Ovary (tissue), 10 donors: ENCODE data around the gene ADGRV1. TPM values are rescaled to one million over a fixed set of nuclear protein-coding genes. Genes with fewer than 3 reads are reported as not detected.

Experiments used
- DNase-seq, 5 donors: peaks; one replicate each; pipeline ENCODE4 v3.0.0-alpha.2; 2019 to 2020
- H3K27ac ChIP-seq, 2 donors: fragments of 200-600 bp; one replicate each; pipeline versions ENCODE4 v1.5.1 to v1.8.0; 2019 to 2022
- H3K27me3 ChIP-seq: fragments of 200-600 bp; one replicate; pipeline ENCODE4 v1.8.0; 2022
- H3K36me3 ChIP-seq: fragments of 200-600 bp; sonication (generic); one replicate; pipeline ENCODE4 v1.5.1; 2019
- H3K4me1 ChIP-seq: one replicate; pipeline ENCODE4 v1.8.1; 2013; ENCODE audit warnings: mild to moderate bottlenecking, moderate library complexity; ENCODE audit not compliant: insufficient read depth
- H3K4me3 ChIP-seq: fragments of 200-600 bp; sonication (generic); one replicate; pipeline ENCODE4 v1.5.1; 2017
- H3K9me3 ChIP-seq, 2 donors: fragments of 200-600 bp in 1 of 2; sonication (generic) in 1 of 2; one replicate each; pipeline versions ENCODE4 v1.5.1 to v1.8.1; 2013 to 2019; ENCODE audit warnings: mild to moderate bottlenecking in 1 of 2, moderate library complexity in 1 of 2
- EP300 ChIP-seq: sonication (generic); formaldehyde crosslinking; IDR thresholded peaks from one replicate; pipeline ENCODE4 v1.6.1; 2017; ENCODE audit warnings: antibody characterized with exemption
- POLR2A ChIP-seq: fragments of 450-650 bp; IDR thresholded peaks from one replicate; pipeline ENCODE4 v1.6.1; 2017; ENCODE audit warnings: antibody characterized with exemption, mild to moderate bottlenecking, moderate library complexity
- WGBS, 3 donors: extraction: QIAGEN DNeasy Blood & Tissue Kit in 1 of 3; methylation state at CpG; one replicate each; pipeline versions ENCODE4 v1.1.5 to v1.1.7; 2013 to 2017; 5-methylcytosine and 5-hydroxymethylcytosine counted together
- intact Hi-C, 4 donors: fragments of 100-400 bp; cut with DNase I; formaldehyde crosslinking; loops; one replicate each; pipeline versions ENCODE4 v1.11.0 to v1.15.1; 2022 to 2023
- long read RNA-seq, 3 donors: library from polyadenylated mRNA in 2 of 3; unstranded in 2 of 3; transcript quantifications; one replicate each; pipeline ENCODE4 v2.0.0 and lab custom pipeline, GENCODE V29; 2021 to 2026
- polyA plus RNA-seq, 2 donors: library from polyadenylated mRNA; stranded (reverse); fragments of 200-250 nt in 1 of 2; fragments of 350-450 nt in 1 of 2; fragmentation: Illumina TruSeq in 1 of 2; extraction: RNeasy Lipid Tissue Mini Kit (QIAGEN cat#74804) in 1 of 2; gene quantifications; one replicate each; pipeline ENCODE4 v1.2.3, GENCODE V29; 2013 to 2014
- total RNA-seq, 7 donors: library from RNA; depleted of rRNA in 2 of 7; stranded (reverse); fragments of >200 nt in 2 of 7; fragmentation: NEBNext Ultra II Directional in 3 of 7; extraction: Animal tissue kit (Norgen Biotek cat#: 25700) in 3 of 7; gene quantifications; one replicate each; pipeline versions ENCODE4 v1.1.0 to v1.2.4, GENCODE V29; 2016 to 2023
- TF ChIP-seq, protein P1 (sequence below), 3 donors: fragments of 450-650 bp in 2 of 3; fragments of 200-600 bp in 1 of 3; IDR thresholded peaks; one replicate each; pipeline versions ENCODE4 v1.5.1 to v1.8.0; 2016 to 2022; ENCODE audit warnings: antibody characterized with exemption in 3 of 3, mild to moderate bottlenecking in 1 of 3
- donor health status: DM: no; HTN: no; CAD: no; lungs with moderate emphysema.
- donor health status: DM: no; HTN: no; CAD: no.
- donor health status: Bipolar disorder and iron deficiency.
- donor health status: DM: yes; HTN: yes; CAD: no.
- donor health status: DM: no; HTN: no; CAD: no.
- donor health status: DM: yes; HTN: yes; CAD: no.

Gene ADGRV1, protein sequence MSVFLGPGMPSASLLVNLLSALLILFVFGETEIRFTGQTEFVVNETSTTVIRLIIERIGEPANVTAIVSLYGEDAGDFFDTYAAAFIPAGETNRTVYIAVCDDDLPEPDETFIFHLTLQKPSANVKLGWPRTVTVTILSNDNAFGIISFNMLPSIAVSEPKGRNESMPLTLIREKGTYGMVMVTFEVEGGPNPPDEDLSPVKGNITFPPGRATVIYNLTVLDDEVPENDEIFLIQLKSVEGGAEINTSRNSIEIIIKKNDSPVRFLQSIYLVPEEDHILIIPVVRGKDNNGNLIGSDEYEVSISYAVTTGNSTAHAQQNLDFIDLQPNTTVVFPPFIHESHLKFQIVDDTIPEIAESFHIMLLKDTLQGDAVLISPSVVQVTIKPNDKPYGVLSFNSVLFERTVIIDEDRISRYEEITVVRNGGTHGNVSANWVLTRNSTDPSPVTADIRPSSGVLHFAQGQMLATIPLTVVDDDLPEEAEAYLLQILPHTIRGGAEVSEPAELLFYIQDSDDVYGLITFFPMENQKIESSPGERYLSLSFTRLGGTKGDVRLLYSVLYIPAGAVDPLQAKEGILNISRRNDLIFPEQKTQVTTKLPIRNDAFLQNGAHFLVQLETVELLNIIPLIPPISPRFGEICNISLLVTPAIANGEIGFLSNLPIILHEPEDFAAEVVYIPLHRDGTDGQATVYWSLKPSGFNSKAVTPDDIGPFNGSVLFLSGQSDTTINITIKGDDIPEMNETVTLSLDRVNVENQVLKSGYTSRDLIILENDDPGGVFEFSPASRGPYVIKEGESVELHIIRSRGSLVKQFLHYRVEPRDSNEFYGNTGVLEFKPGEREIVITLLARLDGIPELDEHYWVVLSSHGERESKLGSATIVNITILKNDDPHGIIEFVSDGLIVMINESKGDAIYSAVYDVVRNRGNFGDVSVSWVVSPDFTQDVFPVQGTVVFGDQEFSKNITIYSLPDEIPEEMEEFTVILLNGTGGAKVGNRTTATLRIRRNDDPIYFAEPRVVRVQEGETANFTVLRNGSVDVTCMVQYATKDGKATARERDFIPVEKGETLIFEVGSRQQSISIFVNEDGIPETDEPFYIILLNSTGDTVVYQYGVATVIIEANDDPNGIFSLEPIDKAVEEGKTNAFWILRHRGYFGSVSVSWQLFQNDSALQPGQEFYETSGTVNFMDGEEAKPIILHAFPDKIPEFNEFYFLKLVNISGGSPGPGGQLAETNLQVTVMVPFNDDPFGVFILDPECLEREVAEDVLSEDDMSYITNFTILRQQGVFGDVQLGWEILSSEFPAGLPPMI (N-terminal part only)
- total RNA-seq (1 to 10 TPM in 4 of 7 donors, under 1 TPM in 3; 0.74 to 2.3 (median 1.1) TPM), polyA plus RNA-seq (1 to 10 TPM in 1 of 2 donors, under 1 TPM in 1; 0.21 to 2.7 TPM)
- long read RNA-seq, donor 1 = 0 reads
- long read RNA-seq, donor 2, partial matches to known transcripts = 0 of 1 reads
- long read RNA-seq, donor 2, other reads (novel, unspliced or antisense) = 0 of 1 reads
- long read RNA-seq, donor 3 = 0 reads

DNA sequence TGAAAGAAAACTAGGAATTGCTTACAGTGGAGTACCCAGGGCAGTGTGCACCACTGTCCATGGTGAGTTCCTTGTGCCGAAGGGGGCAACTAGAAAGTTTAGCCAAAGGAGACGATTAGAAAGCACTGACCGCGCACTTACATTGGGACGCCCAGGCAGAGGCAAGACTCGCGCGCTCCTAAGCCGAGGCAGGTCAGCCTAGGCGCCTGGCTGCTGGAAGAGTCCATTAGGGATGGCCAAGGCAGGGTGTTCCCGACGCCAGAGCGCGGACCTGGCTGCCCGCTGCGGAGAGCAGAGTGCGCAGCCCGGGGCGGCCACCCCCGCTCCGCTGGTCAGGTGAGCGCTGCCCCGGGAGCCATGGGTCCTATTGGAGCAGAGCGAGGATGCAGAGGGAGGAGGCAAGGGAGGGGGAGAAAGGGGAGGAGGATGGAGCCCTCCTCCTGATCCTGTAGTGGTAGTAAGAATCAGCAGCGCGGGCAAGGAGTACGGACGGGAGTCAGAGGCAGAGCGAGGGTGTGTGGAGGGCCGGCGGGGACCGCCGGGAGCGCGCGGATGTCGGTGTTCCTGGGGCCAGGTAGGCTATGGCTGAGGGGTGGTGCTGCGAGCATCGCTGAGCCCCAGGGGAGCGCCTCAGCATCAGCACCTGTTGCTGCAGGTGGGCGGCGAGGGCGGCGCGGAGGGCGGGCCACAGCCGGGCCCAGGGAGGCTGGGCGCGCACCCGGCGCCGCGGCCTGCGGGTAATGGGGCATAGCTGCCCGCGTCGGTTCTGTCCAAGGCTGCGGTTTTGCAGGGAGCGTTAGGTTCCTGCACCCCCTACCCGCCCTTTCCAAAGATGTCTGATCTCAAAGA, at the start of gene ADGRV1:
ADGRV1 (plus strand) TSS at position 454 of the 849 bp plus-strand sequence; CDS start at position 553, 99 bp downstream.
- Histone ChIP-seq H3K36me3 (no peaks in the 10 kb centered on the region), H3K9me3 (no peaks in the 10 kb centered on the region), H3K27ac (no peak within 1 kb of the TSS), H3K4me1 (peaks cover 4% of the 10 kb centered on the region), H3K4me3 (peak within 1 kb of the TSS; percentile 22), H3K27me3 (no peaks in the 10 kb centered on the region)
- 1% methylated on average over 52 to 60 of the region's 60 CpGs for WGBS, 3 donors
- intact Hi-C loops = no loop called here
- TF ChIP-seq EP300 (no peak), POLR2A (no peak)
- TF ChIP-seq, protein P1, sequence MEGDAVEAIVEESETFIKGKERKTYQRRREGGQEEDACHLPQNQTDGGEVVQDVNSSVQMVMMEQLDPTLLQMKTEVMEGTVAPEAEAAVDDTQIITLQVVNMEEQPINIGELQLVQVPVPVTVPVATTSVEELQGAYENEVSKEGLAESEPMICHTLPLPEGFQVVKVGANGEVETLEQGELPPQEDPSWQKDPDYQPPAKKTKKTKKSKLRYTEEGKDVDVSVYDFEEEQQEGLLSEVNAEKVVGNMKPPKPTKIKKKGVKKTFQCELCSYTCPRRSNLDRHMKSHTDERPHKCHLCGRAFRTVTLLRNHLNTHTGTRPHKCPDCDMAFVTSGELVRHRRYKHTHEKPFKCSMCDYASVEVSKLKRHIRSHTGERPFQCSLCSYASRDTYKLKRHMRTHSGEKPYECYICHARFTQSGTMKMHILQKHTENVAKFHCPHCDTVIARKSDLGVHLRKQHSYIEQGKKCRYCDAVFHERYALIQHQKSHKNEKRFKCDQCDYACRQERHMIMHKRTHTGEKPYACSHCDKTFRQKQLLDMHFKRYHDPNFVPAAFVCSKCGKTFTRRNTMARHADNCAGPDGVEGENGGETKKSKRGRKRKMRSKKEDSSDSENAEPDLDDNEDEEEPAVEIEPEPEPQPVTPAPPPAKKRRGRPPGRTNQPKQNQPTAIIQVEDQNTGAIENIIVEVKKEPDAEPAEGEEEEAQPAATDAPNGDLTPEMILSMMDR (IDR thresholded peaks at IDR 0.05) = no peak
- DNase-seq = peak; percentile 23 to 58 (median 34)

DNA sequence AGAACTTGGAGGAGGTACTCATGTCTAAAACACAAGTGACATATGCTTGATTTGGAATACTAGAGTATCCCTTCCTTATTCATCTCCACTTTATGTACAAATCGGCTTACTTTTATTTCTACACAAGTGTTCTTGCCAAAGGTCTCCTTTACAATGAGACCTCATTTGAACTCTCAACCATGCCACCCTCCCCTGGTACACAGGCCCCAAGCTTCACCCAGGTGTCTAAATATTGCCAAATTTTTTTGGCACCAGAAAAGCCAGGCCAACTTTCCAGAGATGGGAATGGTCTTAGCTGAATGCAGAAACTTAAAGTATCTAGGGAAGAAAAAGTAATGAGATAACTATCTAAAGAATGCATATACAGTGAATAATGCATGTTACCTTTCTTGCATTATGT, 48.2 kb upstream of the ADGRV1 start:
- Histone ChIP-seq H3K36me3 (no peaks in the 10 kb centered on the region), H3K27ac (no peak overlapping the region), H3K9me3 (no peaks in the 10 kb centered on the region), H3K4me1 (no peaks in the 10 kb centered on the region), H3K4me3 (no peak overlapping the region), H3K27me3 (no peaks in the 10 kb centered on the region)
- 95 to 99% (median 95%) methylated on average over 1 of the region's 1 CpG for WGBS, 3 donors
- DNase-seq = no peak
- TF ChIP-seq, protein P1 (IDR thresholded peaks at IDR 0.05) = no peak
- intact Hi-C loops = no loop called here

DNA sequence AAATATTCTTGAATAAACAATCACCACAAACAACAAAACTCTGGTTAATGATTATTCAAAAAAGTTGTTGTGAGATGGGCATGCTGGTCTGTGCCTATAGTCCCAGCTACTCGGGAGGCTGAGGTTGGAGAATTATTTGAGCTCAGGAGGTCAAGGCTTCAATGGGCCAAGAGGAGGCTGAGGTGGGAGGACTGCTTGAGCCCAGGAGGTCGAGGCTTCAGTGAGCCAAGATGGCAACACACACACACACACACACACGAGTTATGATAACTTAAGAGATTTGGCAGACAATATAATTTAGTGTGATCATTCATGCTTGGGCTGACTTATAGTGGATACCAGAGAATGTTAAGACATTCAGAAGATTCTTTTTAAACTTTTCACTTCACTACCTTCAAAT, 44.1 kb upstream of the ADGRV1 start:
- intact Hi-C loops = no loop called here
- Histone ChIP-seq H3K36me3 (no peaks in the 10 kb centered on the region), H3K27ac (no peak overlapping the region), H3K4me1 (no peaks in the 10 kb centered on the region), H3K27me3 (no peaks in the 10 kb centered on the region), H3K9me3 (no peaks in the 10 kb centered on the region), H3K4me3 (no peak overlapping the region)
- no peak for DNase-seq
- 66 to 73% (median 68%) methylated on average over 3 of the region's 3 CpGs for WGBS, 3 donors
- TF ChIP-seq EP300 (no peak), POLR2A (no peak)
- TF ChIP-seq, protein P1 (IDR thresholded peaks at IDR 0.05) = no peak
